Gastrocnemius medialis (tissue), 4 donors: Measurements from ENCODE around the gene TCP10L.
"Not testable (repeated sequence)": the region's sequence is repeated elsewhere in the genome, so short reads cannot be mapped to it uniquely, and the experiment has no call there.

Experiments used
- POLR2A ChIP-seq, 2 donors: fragments of 450-650 bp; IDR thresholded peaks; one replicate each; pipeline ENCODE4 v1.6.1; 2017; ENCODE audit warnings: antibody characterized with exemption in 2 of 2, mild to moderate bottlenecking in 2 of 2, moderate library complexity in 2 of 2
- TF ChIP-seq, protein P1 (sequence below), 5 experiments: fragments of 450-650 bp in 3 of 5; fragments of 200-600 bp in 2 of 5; sonication (generic) in 2 of 5; IDR thresholded peaks in 4 of 5; conservative IDR thresholded peaks in 1 of 5; 1 replicate in 4 of 5; 2 replicates in 1 of 5; pipeline ENCODE4 v1.5.1; 2016 to 2019; ENCODE audit warnings: antibody characterized with exemption in 5 of 5, mild to moderate bottlenecking in 3 of 5, moderate library complexity in 3 of 5

DNA sequence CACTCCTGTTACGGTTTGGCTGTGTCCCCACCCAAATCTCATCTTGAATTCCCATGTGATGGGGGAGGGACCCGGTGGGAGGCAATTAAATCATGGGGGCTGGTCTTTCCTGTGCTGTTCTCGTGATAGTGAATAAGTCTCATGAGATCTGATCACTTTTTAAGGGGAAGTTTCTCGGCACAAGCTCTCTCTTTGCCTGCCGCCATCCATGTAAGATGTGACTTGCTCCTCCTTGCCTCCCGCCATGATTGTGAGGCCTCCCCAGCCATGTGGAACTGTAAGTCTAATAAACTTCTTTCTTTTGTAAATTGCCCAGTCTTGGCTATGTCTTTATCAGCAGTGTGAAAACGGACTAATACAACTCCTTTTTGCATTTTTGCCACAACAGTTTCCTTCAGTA, 54.5 kb downstream of the TCP10L start:
- TF ChIP-seq, protein P1, sequence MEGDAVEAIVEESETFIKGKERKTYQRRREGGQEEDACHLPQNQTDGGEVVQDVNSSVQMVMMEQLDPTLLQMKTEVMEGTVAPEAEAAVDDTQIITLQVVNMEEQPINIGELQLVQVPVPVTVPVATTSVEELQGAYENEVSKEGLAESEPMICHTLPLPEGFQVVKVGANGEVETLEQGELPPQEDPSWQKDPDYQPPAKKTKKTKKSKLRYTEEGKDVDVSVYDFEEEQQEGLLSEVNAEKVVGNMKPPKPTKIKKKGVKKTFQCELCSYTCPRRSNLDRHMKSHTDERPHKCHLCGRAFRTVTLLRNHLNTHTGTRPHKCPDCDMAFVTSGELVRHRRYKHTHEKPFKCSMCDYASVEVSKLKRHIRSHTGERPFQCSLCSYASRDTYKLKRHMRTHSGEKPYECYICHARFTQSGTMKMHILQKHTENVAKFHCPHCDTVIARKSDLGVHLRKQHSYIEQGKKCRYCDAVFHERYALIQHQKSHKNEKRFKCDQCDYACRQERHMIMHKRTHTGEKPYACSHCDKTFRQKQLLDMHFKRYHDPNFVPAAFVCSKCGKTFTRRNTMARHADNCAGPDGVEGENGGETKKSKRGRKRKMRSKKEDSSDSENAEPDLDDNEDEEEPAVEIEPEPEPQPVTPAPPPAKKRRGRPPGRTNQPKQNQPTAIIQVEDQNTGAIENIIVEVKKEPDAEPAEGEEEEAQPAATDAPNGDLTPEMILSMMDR (IDR thresholded peaks at IDR 0.05 in 4 of 5, conservative IDR thresholded peaks at IDR 0.05 in 1 of 5), result not testable (repeated sequence)
- TF ChIP-seq POLR2A (IDR thresholded peaks at IDR 0.05), result not testable (repeated sequence)
